GM12874 (cell line): ENCODE data around the gene MGAT4A.

Experiments
- CTCF ChIP-seq: IDR thresholded peaks from 2 replicates; pipeline ENCODE4 v1.5.1; 2011; ENCODE audit warnings: low read depth, mild to moderate bottlenecking, control low read depth, low read length, moderate library complexity; ENCODE audit not compliant: insufficient read depth

Gene MGAT4A

GRCh38 chr2:98726735-98727368, 4.1 kb downstream of the MGAT4A start:
- TF ChIP-seq CTCF: no peak

GRCh38 chr2:98726205-98726604, 4.7 kb downstream of the MGAT4A start:
- no peak for TF ChIP-seq CTCF

- no peak for TF ChIP-seq CTCF
These were observed 10.6 kb downstream of the MGAT4A start for GRCh38 chr2:98720286-98720685.

- no peak for TF ChIP-seq CTCF
These were observed 13.3 kb downstream of the MGAT4A start for GRCh38 chr2:98717621-98718020.

- no peak for TF ChIP-seq CTCF
These were observed 14.1 kb downstream of the MGAT4A start for GRCh38 chr2:98716786-98717185.

- no peak for TF ChIP-seq CTCF
These were observed 15.0 kb downstream of the MGAT4A start for GRCh38 chr2:98715812-98716451.

GRCh38 chr2:98713332-98714015, 17.5 kb downstream of the MGAT4A start:
- no peak for TF ChIP-seq CTCF
